Fibroblast of lung (primary cell): ENCODE data around the gene SMAD5.

Source experiments
- EZH2 ChIP-seq: IDR thresholded peaks from 2 replicates; pipeline ENCODE4 v1.5.1; 2012; ENCODE audit warnings: low read length, control low read depth, mild to moderate bottlenecking; ENCODE audit errors: missing control alignments
- TF ChIP-seq, protein P1 (sequence below), 2 donors: IDR thresholded peaks in 1 of 2; conservative IDR thresholded peaks in 1 of 2; 1 replicate in 1 of 2; 2 replicates in 1 of 2; pipeline ENCODE4 v1.5.1; 2011 to 2012; ENCODE audit warnings: low read length in 2 of 2, control low read depth in 1 of 2, inconsistent platforms in 1 of 2, low read depth in 1 of 2, mild to moderate bottlenecking in 1 of 2

DNA sequence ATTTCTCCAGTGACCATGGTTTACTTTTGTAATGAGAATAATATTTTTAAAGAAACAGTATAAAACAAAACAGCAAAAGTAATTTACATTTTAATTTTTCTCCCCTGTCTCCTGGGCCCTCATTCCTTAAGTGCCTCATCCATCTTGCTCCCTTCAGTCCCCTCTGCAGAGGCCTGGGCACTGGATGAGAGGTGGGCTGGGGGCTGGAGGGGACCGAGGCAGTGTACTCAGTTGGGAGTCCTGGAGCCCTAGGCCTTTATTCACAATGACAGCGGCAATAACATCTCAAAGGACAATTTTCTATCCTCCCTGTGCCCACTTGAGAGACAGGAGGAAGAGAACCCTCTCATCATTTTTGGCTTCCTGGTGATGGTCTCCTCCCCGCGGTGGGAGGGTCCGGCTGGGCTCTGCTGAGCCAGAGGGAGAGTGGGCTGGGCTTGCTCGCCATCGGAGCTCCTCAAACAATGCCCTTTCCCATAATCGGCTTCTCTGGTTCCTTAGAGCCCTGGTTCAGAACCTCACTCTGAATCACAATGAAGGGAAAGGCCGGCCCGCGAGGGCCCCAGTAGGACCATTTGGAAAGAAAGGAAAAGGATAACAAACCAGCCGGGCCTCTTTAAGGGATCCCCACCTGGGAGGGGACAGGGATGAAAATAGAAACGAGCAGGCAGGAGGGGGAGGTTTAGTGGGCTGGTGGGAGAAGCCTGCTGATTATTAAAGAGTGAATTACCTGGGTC is 70.0 kb downstream of the SMAD5 start:
- TF ChIP-seq, protein P1, sequence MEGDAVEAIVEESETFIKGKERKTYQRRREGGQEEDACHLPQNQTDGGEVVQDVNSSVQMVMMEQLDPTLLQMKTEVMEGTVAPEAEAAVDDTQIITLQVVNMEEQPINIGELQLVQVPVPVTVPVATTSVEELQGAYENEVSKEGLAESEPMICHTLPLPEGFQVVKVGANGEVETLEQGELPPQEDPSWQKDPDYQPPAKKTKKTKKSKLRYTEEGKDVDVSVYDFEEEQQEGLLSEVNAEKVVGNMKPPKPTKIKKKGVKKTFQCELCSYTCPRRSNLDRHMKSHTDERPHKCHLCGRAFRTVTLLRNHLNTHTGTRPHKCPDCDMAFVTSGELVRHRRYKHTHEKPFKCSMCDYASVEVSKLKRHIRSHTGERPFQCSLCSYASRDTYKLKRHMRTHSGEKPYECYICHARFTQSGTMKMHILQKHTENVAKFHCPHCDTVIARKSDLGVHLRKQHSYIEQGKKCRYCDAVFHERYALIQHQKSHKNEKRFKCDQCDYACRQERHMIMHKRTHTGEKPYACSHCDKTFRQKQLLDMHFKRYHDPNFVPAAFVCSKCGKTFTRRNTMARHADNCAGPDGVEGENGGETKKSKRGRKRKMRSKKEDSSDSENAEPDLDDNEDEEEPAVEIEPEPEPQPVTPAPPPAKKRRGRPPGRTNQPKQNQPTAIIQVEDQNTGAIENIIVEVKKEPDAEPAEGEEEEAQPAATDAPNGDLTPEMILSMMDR (conservative IDR thresholded peaks at IDR 0.05 in 1 of 2, IDR thresholded peaks at IDR 0.05 in 1 of 2; ENCODE audit: low read depth in 1 of 2, low read length in 2 of 2): no peak
- TF ChIP-seq EZH2: no peak
